ENCODE data around the gene CXorf49.
"Not testable (repeated sequence)": the region's sequence is repeated elsewhere in the genome, so short reads cannot be mapped to it uniquely, and the experiment has no call there.

CXorf49 gene

GRCh38 chrX:71718185-71718584 lies at the start of gene CXorf49:
Gene CXorf49 (minus strand): TSS chrX:71718285. CDS start chrX:71718151, 134 bp downstream.
- not testable (repeated sequence) for DNase-seq (ENCODE audit: low spot score)

DNA sequence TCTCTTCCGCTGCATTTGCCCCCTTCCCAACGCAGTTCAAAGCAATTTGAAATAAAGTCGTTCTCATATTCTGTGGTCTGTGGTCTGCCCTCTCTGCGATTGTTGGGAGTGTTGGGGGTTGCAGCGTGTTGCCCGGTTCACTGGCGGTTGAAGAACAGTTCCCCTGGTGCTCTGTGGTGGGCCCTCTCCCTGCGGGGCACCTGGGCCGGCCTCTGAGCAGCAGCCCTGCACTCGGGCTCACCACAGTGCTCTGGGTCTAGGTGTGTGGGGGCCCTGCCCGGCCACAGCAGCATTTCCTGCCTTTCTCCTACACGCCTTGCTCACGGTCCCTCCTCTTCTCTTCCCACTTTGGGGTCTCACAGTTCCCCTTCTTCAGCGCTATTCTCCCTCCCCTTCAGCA lies 49.0 kb upstream of the CXorf49 start:
- not testable (repeated sequence) for DNase-seq (ENCODE audit: low spot score)

- not testable (repeated sequence) for DNase-seq (ENCODE audit: low spot score)
Observed at GRCh38 chrX:71765613-71766012, 47.5 kb upstream of the CXorf49 start.

GRCh38 chrX:71764832-71765231 lies 46.7 kb upstream of the CXorf49 start:
- DNase-seq (ENCODE audit: low spot score) = not testable (repeated sequence)

DNA sequence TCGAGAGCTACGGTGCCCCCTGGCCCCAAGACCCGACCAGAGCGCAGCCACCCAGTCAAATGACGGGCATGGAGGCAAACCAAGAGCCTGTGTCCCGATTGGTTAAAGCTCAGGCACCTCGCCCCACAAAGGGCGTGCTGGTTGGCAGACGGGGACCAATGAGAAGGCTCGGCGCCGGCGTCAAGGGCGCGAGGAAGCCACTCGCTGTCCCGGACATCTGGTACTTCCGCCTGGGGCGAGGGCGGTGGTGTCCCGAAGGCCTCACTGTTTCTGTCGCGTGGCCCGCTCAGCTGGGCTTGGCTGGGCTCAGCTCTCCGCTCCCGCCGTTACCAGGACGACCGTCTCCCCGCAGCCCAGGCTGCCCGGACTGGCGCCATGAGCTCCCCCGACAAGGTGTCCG lies 45.0 kb upstream of the CXorf49 start, which contains the start of gene CXorf49B:
Gene CXorf49B, plus strand, starts transcription at position 301 of the 400 bp plus-strand sequence. Its CDS starts 75 bp downstream, at position 376.
- DNase-seq (ENCODE audit: low spot score) = not testable (repeated sequence)

DNA sequence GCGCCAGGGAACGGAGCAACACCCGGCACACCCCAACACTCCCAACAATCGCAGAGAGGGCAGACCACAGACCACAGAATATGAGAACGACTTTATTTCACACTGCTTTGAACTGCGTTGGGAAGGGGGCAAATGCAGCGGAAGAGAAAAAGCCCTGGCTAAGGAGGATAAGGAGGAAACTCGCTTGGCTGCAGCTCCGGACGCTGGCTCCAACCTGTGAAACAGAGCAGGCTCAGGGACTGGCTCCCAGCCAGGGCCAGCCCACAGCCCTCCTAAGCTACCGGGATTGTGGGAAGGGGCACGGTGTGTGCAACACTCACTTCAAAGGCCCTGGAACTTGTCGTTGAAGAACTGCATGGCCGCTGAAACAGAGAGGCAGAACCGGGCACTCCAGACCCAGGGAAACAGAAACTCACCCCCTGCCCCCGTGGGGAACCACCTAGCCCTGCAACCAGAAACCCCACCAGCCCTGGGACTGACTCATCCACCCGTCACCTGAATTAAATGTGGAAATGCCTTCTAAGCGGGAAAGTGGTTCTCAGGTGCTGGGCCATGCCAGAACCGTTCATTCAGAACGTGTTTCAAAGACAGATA lies 42.7 kb upstream of the CXorf49 start:
- not testable (repeated sequence) for DNase-seq (ENCODE audit: low spot score)

- not testable (repeated sequence) for DNase-seq (ENCODE audit: low spot score)
Observed at GRCh38 chrX:71720289-71720886, 2.3 kb upstream of the CXorf49 start.

DNA sequence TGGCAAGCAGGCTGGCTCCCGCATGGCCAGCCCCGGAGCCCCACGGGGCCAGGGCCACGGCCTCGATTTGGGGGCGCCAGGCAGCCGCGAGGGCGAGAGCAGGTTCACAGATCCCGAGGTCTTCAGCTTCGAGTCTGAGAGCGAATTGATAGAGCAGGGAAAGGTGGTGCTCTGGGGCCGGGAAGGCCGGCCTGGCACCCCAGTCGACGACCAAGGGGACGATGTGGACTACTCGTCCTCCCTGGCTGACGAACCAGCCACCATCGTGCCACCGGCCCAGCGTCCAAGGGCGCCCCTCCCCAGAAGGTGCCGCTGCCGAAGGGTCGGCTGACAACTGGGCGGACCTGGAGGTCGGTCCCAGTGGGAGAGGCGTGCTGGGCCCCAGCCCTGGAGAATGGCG lies 1.1 kb upstream of the CXorf49 start:
- not testable (repeated sequence) for DNase-seq (ENCODE audit: low spot score)

GRCh38 chrX:71716323-71716722 lies 1.8 kb downstream of the CXorf49 start:
- not testable (repeated sequence) for DNase-seq (ENCODE audit: low spot score)

DNA sequence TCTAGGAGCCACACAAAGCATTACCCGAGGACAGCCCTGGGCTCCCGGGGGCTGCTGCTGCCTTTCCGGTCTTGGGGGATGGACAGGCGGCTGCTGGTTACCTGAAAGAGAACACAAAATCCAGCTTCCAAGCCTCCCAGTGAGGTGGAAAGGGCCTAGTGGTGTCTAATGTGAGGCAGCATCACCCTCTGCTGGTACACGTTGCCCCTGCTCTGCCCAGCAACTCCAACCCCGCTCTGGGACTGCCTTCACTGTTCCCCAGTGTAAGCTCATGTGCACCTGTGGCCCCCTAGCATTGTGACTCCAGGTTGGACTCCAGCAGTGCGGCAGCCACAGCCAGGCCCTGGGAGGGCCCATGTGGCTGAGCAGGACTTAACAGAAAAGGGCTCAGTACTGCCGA lies 2.5 kb downstream of the CXorf49 start:
- DNase-seq (ENCODE audit: low spot score) = not testable (repeated sequence)

GRCh38 chrX:71714064-71714463 lies 4.0 kb downstream of the CXorf49 start:
- not testable (repeated sequence) for DNase-seq (ENCODE audit: low spot score)

GRCh38 chrX:71702853-71703252 lies 15.2 kb downstream of the CXorf49 start:
- not testable (repeated sequence) for DNase-seq (ENCODE audit: low spot score)

GRCh38 chrX:71699023-71699344 lies 19.1 kb downstream of the CXorf49 start:
- DNase-seq (ENCODE audit: low spot score) = not testable (repeated sequence)

- DNase-seq (ENCODE audit: low spot score) = not testable (repeated sequence)
Observed at GRCh38 chrX:71698299-71699022, 19.6 kb downstream of the CXorf49 start.

DNA sequence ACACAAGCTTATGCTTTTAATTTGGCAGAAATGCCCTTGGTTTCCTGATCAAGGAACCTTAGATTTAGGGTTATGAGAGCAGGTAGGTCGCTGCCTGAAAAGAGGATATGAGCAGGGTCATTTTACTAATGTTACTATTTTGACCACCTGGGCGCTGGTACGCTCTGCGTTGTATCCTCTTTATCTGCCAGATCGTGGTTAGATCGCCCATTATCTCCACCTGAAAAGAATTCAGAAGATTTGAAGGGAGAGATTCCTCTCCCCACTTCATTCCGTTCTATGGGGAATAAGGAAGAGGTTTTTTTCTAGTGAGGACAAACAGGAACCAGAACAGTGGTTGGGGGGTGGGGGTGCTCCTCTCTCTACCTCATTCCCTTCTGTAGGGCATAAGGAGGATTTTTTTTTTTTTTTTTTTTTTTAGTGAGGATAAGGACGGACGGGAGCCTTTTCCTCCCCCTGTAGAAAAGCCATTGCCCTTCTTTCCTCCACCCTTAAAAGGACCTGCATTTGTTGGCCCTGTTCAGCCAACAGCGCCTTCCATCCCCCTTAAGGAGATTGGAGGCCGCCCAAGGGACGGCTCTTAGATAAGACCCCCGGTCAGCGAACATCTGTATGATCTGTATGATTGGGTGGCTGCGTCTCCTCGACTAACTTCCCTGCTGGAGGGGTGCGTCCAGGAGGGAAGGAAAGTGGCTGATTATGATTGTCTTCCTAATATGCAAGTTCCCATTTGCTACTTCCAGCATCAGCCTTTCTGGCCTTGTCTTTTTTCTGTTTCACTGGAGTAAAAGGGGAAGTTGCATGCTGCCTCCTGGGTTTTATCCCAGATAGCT lies 20.4 kb downstream of the CXorf49 start:
- not testable (repeated sequence) for DNase-seq (ENCODE audit: low spot score)

DNA sequence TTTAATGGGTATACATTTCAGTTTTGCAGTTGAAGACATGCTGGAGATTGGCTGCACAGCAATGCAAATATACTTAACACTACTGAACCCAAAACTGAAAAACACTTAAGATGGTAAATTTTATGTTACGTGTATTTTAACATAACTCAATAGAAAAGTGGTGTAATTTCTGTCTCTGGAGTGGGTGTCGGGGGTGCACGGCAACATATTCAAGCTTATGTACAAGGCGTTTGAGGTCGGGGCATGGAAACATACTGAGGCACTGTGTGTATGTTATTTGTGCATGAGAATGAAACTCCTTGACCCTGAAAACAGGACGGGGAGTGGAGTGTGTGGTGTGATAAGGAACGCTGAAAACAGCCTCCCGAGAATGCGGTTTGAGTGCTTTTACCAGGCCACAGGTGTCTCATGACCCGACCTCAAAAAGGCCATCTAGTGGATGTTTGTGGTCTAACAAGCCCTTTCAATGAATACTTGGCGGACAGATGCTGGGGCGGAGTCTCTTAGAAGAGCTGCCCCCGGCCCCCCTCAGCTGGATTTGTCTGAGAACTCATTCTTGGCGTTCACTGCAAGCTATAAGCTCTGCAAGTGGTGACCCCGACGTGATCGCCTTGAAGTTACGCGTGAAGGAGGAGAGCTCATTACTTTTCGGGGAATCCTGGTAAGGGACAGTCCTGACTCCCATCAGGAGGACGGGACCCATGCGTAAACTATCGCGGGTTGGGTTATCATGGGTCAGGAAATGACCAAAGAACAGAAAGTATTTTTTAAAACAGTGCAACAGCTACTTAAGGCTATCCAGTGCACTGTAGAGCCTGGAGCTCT lies 21.2 kb downstream of the CXorf49 start:
- not testable (repeated sequence) for DNase-seq (ENCODE audit: low spot score)

DNA sequence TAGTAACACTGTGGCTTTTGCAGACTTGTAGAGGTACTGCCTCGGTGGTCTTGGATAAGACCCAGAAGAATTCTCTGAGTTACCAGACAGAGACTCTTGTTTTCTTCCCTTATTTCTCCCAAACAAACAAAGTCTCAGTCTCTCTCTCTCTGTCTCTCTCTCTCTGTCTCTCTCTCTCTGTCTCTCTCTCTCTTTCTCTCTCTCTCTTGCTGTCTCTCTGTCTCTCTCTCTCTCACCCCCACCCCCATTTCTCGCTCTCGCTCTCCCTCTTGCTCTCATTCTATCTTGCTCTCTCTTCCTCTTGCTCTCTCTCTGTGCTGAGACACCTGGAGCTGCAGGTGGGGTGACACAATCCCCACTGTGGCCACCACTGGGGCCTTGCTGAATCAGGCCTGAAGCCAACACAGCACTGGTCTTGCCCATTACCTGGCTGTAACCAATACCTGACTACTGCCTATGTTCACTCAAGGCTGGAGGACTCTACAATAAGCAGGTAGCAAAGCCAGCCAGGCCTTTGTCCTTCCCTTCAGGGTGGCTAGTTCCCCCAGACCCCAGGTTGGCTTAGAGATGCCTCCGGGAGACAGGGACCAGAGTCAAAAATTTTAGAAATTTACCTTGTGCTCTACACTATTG lies 38.4 kb downstream of the CXorf49 start:
- DNase-seq (ENCODE audit: low spot score) = no peak

DNA sequence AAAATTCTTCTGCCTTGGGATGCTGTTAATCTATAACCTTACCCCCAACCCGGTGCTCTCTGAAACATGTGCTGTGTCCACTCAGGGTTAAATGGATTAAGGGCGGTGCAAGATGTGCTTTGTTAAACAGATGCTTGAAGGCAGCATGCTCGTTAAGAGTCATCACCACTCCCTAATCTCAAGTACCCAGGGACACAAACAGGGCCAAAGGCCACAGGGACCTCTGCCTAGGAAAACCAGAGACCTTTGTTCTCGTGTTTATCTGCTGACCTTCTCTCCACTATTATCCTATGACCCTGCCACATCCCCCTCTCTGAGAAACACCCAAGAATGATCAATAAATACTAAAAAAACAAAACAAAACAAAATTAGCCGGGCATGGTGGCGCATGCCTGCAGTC lies 40.9 kb downstream of the CXorf49 start:
- not testable (repeated sequence) for DNase-seq (ENCODE audit: low spot score)

DNA sequence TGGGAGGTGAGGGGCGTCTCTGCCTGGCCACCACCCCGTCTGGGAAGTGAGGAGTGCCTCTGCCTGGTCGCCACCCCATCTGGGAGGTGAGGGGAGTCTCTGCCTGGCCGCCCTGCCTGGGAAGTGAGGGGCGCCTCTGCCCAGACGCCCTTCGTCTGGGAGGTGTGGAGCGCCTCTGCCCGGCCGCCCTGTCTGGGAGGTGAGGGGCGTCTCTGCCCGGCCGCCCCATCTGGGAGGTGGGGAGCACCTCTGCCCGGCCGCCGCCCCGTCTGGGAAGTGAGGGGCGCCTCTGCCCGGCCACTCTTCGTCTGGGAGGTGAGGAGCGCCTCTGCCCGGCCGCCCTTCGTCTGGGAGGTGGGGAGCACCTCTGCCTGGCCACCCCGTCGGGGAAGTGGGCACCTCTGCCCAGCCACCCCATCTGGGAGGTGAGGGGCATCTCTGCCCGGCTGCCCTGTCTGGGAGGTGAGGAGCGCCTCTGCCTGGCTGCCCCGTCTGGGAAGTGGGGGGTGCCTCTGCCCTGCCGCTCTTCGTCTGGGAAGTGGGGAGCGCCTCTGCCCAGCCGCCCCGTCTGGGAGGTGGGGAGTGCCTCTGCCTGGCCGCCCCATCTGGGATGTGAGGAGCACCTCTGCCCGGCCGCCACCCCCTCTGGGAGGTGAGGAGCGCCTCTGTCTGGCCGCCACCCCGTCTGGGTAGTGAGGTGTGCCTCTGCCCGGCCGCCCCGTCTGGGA lies 41.9 kb downstream of the CXorf49 start:
- DNase-seq (ENCODE audit: low spot score) = not testable (repeated sequence)

DNA sequence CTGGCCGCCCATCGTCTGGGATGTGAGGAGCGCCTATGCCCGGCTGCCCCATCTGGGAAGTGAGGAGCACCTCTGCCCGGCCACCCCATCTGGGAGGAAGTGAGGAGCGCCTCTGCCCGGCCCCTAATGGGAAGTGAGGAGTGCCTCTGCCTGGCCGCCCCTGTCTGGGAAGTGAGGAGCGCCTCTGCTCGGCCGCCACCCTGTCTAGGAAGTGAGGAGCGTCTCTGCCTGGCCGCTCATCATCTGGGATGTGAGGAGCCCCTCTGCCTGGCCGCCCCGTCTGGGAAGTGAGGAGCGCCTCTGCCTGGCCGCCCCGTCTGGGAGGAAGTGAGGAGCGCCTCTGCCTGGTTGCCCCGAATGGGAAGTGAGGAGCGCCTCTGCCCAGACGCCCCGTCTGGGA lies 42.4 kb downstream of the CXorf49 start:
- not testable (repeated sequence) for DNase-seq (ENCODE audit: low spot score)

Data from NAMALWA (cell line).